Measurements from ENCODE around the gene TCHP.
"Not testable (repeated sequence)": the region's sequence is repeated elsewhere in the genome, so short reads cannot be mapped to it uniquely, and the experiment has no call there.

The TCHP gene

DNA sequence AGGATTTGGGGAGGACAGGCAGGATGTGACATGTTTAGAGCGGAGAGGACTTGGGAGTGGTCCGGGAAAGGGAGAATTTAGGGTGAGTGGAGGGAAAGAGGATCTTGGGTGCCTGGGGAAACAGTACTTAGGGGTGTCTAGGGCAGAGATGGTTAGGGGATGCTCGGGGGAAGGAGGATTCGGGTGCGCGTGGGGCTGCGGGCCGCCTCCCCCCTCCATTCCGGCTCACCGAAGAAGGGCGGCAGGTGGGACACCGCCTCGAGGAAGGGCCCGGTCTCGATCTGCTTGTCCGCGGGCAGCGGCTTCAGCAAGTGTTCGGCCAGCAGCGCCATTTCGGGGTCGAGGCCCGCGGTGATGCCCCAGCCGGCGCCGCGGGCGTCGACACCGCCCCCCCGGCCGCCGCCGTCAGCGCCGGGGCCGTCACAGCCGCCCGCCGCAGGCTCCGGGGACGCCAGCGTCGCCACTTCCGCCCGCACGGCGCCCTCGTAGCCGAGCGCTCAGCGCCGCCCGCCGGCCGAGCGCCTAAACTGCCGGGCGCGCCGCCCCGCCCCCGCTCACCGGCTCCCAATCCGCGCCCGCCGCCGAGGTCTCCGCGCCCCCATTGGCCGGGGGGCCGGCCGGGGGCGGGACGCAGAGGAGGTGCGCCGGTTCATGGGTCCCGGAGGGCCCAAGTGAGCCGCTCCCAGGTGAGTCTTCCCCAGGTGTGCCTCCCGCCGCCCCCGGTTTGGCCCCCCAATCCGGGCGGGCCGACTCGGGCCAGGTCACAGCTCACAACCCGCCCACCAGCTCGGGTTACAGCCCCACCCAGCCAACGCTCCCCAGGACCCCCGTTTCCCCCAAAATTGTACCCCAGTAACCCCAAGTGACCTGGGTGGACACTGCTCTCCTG lies 19.8 kb upstream of the TCHP start, which contains the start of gene GLTP:
TSS of gene GLTP (minus strand) at position 499 of the 889 bp plus-strand sequence. CDS start at position 332, 167 bp downstream.
- FAIRE-seq, result no peak

DNA sequence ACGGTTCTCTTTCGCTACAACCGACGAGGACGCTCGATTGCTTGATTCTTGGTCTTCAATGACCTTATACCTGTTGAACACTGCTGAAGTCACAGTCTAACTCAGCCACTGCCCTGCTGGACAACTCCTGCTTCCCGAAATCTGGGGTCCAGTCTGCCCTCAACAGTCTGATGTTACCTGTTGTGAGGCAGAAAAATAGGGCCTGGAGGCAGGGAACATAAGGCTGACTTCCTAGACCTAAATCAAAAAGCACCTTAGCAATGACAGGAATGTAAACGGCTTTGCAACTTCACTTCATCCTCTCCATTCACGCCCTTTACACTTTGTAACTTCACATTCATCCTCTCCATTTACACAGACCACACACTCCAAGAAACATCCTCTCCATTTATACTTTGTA lies 19.1 kb upstream of the TCHP start:
- FAIRE-seq, result no peak

DNA sequence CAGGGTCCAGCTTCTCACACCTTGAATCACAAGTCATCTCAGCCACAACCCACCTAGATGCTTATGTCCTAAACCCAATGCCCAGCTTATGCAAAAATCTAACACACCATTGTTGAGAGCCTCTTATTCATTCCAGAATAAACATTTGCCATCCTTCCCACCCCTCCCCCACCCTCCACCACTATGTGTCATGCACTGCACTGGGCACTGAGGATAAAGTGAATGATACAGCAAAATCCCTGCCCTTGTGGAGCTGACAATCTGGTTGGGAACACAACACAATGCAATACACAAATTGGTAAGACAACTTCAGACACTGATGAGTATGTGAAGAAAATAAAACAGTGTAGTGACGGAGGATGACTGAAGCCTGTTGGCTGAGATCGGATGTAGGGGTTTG lies 18.3 kb upstream of the TCHP start:
- no peak for FAIRE-seq

DNA sequence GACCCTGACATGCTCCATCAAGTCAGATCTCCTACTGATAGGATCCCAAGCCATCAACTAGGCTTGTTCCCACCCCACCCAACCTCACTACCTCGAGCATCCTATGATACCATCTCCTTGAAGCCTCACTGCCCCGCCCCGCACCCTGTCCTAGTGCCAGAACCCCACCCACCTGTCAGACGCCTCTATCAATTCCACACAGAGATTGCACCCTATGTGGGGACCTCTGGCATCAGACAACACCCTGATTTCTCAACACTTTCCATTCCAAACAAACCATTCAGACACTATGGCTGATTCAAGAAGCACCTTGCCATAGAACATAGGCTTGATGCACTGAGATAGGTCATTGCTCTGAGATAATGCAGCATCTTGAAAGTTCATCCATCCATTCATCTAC lies 16.6 kb upstream of the TCHP start:
- no peak for FAIRE-seq

DNA sequence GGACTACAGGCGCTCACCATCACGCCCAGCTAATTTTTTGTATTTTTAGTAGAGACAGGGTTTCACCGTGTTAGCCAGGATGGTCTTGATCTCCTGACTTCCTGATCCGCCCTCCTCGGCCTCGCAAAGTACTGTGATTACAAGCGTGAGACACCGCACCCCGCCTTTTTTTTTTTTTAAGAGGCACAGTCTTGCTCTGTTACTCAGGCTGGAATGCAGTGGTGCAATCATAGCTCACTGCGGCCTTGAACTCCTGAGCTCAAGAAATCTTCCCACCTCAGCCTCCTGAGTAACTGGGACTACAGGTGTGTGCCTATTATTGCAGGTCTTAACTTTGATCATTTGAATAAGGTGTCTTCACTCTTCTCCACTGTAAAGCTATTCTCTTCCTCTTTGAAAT lies 14.5 kb upstream of the TCHP start:
- FAIRE-seq, result no peak

DNA sequence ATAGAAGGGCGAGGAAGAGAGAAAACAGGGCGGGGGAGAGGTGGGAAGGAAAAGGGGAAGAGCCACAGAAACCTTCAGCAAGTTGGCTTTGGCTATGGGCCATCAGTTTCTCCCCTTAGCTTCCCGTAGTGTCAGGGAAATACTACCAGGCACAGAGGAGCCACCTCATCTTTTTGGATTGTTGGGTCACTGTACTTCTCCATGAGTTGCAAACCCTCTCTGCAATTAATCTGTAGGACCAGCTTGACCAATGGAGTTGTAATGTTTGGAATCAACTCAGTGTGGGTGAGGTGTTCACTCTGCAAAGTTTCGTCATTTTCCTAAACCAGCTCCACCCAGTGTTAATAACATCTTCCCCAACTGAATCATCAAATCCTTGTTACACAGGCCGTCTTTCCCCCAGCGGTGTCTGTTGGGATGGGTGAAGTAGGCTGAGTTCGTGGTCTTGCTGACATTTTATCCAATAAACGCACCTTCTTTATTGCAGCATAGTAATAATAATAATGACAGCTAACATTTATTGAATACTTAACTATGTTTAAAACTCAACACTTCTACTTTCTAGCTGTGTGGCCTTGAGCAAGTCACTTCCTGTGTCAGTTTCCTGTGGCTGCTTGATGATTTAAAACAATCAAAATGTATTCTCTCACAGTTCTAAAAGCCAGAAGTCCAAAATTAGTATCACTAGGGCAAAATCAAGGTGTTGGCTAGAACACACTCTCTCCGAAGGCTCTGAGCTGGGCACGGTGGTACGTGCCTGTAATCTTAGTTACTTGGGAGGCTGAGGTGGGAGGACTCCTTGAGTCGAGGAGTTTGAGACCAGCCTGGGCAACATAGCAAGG lies 11.7 kb upstream of the TCHP start:
- FAIRE-seq, result no peak

DNA sequence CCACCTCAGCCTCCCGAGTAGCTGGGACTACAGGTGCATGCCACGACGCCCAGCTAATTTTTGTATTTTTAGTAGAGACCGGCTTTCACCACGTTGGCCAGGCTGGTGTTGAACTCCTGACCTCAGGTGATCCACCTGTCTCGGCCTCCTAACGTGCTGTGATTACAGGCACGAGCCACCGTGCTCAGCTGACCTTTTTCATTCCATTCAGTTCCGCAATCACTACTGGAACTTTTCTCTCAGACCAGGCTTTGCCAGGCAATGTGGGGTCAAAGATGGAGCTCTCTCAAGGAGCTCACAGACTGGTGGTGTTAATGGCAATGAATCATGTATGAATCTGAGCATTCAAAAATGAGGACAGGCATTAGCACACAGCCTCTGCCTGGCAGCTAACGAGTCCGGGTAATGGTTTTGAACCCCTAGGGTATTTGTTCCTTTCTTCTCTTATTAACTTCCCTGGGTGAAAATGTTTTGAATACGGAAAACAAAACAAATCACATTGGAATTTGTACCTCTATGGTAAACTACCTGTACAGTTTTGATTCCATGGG lies 9.4 kb upstream of the TCHP start:
- FAIRE-seq, result no peak

DNA sequence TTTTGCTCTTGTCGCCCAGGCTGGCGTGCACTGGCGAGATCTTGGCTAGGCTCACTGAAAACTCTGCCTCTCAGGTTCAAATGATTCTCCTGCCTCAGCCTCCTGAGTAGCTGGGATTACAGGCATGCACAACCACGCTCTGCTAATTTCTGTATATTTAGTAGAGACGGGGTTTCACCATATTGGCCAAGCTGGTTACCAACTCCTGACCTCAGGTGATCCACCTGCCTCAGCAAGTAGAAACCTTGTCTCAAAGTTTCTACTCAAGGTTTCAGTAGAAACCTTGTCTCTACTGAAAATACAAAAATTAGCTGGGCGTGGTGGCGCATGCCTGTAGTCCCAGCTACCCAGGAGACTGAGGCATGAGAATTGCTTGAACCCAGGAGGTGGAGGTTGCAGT lies 8.3 kb upstream of the TCHP start:
- FAIRE-seq, result not testable (repeated sequence)

DNA sequence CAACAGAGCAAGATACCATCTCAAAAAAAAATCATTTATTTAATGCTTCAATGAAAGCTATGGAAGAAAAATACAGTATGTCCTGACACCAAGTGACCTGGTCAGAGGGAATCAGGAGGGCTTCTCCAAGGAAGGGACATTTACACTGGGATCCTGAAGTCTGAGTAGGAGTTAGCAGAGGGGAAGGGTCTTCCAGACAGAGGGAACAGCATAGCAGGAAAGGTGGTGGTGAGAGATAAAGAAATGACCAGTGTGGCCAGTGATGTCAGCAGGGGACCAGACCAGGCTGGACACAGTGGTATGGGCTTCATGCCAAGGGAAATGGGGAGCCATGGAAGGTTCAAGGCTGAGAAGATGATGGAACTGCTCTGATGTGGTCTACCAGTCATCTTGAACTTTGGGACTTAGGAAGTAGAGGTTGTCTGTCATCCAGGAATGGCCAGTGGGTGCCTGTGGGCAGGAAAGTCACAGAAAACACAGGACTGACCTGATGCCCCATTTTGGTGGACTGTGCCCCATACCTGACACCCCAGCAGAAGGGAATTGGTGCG lies 7.8 kb upstream of the TCHP start:
- no peak for FAIRE-seq

DNA sequence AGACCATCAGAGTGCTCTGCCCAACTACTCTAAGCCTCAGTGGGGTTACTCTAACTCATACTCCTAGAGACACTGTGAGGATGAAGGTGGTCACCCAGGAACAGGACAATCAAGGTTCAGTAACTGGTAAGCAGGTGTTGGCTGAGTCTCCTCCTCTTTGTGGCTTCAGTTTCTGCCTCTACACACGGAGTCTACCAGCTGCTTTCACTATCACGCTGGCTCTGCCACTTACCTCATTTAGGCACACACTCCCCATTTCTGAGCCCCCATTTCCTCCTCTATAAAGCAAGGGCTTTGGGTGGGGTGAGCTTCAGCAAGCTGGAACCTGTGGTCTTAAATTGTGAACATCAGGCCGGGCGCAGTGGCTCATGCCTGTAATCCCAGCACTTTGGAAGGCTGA lies 7.3 kb upstream of the TCHP start:
- no peak for FAIRE-seq

DNA sequence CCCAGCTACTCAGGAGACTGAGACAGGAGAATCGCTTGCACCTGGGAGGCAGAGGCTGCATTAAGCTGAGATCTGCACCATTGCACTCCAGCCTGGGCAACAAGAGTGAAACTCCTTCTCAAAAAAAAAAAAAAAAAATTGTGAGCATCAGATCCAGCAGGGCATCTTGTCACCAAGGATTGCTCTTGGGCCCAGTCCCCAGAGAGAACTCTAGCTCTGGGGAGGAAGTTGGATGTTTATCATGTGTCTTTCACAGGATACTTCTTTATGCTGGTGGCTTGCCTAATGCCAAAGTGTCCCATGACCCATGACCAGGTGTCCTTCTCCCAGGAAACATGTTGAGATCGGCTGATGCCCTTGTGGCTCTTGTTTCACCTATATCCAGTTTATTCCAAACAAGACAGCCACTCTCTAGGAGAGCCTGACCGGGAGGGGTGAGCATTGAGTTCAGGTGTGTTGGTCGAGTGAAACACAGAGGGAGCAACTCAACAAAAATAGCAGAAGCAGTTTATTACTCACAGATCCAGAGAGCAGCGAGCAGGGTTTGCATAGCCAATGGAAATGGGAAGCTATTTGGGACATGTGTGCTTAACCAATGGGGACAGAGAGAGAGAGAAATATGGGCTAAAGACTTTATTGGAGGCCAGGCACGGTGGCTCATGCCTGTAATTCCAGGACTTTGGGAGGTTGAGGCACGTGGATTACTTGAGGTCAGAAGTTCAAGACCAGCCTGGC lies 6.6 kb upstream of the TCHP start:
- FAIRE-seq, result no peak

DNA sequence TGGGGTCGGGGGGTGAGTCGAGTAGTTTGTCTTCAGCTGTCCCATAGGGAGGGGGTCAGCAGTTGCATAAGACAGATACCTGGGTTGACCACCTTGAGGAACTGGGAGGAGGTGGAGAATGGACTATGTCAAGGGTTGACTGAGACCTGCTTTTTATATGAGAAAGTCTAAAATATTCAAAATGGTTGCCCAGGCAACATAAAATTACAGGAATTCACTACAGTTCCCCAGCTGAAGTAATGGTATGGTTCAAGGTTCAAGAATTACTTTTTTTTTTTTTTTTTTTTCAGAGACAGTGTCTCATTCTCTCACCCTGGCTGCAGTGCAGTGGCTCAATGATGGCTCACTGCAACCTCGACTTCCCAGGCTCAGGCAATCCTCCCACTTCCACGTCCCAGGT lies 5.1 kb upstream of the TCHP start:
- FAIRE-seq, result no peak

DNA sequence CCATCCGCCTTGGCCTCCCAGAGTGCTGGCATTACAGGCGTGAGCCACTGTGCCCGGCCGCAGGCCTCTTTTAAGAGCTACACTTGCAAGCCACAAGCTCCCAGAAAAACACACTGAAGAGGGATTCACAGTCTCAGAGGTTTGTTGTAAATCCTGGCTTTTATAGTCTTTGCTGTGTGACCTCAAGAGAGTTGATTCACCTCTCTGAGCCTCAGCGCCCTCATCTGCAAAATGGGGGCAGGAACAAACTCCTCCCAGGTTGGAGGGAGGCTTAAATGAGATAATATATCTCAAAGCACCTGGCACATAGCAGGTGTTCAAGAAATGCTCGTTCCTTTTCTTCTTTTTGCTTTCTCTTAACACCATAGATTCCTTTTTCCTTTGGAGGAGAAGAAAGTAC lies 3.9 kb upstream of the TCHP start:
- FAIRE-seq, result no peak

DNA sequence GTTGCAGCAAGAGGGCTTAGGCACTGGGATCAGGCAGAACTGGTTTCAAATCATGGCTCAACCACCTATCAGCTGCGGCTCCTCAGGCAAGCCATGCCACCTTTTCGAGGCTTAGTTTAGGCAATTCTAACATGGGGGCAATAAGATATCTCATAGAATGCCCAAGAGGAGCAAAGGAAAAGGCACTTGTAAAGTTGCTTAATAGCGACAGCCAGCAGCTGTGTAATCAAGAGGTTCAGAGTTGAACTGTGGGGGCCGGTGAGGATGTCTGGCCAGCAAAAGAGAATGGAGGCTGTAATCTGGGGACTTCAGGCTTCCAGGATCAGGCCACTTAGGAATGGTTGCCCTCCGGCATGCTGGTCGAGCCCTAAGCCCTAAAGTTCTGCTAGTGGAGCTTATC lies 3.0 kb upstream of the TCHP start:
- FAIRE-seq, result no peak

DNA sequence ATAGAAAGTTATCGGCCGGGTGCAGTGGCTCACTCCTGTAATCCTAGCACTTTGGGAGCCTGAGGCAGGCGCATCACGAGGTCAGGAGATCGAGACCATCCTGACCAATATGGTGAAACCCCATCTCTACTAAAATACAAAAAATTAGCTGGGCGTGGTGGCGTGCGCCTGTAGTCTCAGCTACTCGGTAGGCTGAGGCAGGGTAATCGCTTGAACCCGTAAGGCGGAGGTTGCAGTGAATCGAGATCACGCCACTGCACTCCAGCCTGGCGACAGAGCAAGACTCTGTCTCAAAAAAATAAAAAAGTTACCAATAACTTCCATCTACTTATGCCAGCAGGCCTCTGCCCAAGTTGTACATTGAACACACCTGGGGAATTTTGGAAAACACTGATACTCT lies 729 bp upstream of the TCHP start:
- FAIRE-seq, result not testable (repeated sequence)

DNA sequence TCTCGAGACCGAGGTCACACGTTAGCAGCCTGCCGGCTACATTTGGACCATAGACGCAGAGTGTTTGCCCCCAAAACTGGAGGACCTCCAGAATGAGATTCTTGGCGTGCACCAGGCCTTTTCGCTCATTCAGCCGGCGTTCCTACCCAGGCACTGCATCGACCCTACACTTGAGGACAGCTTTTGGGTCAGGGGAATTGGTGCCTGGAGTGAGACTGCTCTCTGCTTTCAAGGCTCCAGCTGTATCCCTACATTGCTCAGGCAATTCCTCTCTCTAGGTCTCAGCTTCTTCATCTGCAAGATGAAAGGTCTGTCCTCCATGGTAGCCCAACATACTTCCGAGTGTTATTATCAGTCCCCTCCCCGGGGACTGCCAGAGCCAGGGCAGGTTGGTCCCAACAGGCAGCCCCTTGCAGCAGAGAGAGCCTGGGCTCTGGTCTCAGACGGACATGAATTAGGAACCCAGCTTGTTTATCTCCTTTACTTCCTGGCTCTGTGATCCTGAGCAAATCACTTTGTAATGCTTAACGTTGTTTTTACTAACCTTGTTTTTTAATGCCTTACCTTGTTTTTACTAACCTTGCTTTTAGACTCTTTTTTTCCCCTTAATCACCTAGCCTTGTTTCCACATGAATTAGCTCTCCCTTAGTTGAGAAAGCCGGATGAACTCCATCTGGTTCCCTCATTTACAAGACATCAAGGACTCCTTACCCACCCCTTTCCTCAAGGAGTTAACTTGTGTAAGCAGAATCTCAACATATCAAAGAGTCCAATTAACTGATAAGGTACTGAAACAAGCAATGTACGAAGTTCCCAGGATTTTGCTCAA lies 892 bp downstream of the TCHP start:
- FAIRE-seq, result no peak

DNA sequence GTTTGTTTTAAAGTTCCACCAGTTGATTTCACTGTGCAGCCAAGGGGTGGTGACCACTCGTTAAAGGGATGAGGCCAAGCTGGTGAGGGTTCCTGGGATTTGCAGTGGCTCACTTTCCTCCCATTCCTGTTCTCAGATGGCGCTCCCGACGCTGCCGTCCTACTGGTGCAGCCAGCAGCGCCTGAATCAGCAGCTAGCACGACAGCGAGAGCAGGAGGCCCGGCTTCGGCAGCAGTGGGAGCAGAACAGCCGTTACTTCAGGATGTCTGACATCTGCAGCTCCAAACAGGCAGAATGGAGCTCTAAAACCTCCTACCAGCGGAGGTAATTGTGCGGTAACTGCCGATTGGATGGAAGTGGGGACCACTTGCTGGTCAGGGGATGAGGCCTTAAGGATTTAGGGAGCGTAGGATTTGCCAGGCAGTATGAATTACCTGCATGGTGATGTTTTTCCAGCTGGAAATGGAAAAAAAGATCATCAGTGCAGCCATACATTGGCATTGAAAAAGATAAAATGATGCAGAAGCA lies 2.9 kb downstream of the TCHP start:
- no peak for FAIRE-seq

DNA sequence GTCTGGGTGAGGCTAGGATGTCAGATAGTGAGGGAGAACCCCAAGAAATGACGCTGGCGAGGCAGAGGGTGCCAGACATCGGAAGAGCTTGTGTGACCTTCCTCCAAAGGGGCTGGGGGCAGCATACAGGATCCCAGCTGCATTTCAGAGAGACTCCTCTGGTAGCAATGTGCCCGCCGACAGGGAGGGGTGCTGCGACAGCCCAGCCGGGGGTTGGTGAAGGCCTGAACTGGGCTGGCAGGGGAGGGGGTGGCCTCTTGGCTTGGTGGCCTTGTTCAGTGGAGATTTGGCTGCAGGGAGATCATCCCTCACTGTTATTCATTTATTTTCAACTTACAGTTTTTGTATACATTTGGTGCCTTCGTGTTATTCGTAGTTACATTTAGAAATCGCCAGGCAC lies 5.2 kb downstream of the TCHP start:
- no peak for FAIRE-seq

DNA sequence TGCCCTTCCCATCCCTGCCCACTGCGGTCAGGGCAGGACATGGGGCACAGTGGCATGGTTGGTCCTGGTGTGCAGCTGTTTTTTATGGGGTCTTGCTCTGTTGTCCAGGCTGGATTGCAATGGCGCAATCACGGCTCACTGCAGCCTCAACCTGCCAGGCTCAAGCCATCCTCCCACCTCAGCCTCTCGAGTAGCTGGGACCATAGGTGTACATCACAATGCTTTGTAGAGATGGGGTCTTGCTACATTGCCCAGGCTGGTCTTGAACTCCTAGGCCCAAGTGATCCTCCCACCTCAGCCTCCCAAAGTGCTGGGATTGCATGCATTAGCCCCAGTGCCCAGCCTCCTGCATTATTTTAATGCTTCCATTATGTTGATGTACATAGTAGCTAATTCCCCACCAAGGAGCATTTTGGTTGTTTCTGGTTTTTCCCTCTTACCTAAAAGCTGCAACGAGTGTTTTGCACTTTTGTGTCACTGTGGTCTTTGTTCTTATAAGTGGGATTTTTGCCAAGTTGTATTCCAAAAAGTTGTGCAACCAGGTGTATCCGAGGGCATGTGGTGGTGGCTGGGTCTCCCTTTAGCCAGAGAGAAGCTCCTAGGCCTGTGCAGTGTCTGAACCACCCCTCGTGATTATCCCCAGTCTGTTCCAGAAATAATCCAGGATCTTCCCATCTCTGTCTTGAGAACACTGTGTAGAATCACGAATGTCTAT lies 10.3 kb downstream of the TCHP start:
- no peak for FAIRE-seq

DNA sequence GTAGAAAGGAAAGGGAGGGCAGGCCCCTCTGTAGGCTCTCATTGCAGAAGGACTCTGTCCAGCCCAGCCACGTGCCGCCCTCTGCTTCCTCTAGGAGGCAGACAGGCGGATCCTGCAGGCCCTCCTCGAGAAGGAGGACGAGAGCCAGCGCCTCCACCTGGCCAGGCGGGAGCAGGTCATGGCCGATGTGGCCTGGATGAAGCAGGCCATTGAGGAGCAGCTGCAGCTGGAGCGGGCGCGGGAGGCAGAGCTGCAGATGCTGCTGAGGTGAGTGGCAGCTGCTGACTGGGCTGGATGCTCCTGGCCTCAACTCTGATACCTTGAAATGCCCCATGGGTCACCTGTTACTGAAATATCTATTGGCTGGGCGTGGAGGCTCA lies 10.9 kb downstream of the TCHP start:
- FAIRE-seq, result no peak

DNA sequence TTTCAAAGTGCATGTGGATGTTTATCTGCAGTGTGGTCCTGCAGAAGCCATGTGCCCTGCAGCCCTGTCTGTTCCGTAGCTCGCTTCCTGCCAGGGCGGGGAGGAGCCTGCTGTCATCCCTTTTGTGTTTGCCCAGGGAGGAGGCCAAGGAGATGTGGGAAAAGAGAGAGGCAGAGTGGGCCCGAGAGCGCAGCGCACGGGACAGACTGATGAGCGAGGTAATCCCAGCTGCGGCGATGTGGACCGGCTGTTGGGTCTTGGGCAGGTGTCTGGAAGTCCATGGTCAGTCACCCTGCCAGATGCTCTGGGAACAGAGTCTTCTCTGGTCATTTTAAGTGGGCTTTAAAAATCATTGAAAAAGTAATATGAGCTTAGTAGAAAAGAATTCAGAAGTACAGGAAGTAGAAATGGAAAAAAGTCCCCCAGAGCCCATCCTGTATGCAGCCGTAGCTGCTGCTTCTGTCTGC lies 12.8 kb downstream of the TCHP start:
- no peak for FAIRE-seq

Measured in G401.6 (cell line).